ENCODE results near the gene DYNLT2B. TPM values are rescaled to one million over a fixed set of nuclear protein-coding genes. Genes with fewer than 3 reads are reported as not detected.
A peak's percentile ranks its signal among the peaks of the same experiment; 100 is the strongest.
"Not testable (repeated sequence)": the region's sequence is repeated elsewhere in the genome, so short reads cannot be mapped to it uniquely, and the experiment has no call there.

DYNLT2B gene
- total RNA-seq = 9.1 and 12.0 TPM in 2 replicates
- 20.6 TPM for polyA plus RNA-seq (2012)

GRCh38 chr3:196317687-196318467 lies at the start of gene DYNLT2B:
Gene DYNLT2B, minus strand, starts transcription at chr3:196318240. Its CDS starts 88 bp downstream, at chr3:196318152.
- peak; percentile 92 for DNase-seq (ENCODE audit: low read depth)

DNA sequence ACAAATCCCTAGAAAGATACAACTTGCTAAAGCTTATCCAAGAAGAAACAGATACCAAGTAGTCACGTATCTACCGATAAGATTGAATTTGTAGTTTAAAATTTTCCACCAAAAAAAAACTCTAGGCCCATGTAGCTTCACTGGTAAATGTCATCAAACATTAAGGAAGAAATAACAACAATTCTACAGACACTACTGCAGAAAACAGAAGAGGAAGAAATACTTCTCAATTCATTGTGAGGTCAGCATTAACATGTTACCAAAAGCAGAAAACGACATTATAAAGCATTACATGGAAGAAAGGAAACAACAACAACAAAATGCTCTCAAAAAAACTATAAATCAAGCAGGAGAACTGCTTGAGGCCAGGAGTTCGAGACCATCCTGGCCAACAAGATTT lies 47.7 kb upstream of the DYNLT2B start:
- no peak for DNase-seq (ENCODE audit: low read depth)

DNA sequence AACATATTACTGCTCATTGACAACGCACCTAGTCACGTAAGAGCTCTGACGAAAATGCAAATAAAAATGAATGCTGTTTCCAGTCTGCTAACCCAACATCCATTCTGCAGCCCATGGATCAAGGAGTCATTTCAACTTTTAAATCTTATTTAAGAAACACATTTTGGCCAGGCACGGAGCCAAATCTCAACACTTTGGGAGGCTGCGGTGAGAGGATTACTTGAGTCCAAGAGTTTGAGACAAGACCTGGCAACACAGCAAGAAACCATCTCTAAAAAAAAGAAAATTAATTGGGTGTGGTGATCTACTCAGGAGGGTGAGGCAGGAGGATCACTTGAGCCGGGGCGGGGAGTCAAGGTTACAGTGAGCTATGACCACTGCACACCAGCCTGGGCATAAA lies 42.5 kb upstream of the DYNLT2B start:
- DNase-seq (ENCODE audit: low read depth) = no peak

DNA sequence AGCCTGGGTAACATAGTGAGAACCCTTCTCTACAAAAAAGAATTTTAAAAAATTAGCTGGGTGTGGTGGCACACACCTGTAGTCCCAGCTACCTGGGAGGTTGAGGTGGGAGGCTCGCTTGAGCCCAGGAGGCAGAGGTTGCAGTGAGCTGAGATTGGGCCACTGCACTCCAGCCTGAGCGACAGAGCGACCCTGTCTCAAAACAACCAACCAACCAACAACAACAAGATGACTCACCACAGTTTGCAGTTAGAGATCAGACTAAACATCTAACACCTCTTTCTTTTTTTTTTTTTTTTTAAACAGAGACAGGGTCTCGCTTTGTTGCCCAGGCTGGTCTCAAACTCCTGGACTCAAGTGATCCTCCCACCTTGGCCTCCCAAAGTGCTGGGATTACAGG lies 40.5 kb upstream of the DYNLT2B start:
- DNase-seq (ENCODE audit: low read depth) = not testable (repeated sequence)

GRCh38 chr3:196357905-196358304 lies 39.9 kb upstream of the DYNLT2B start:
- no peak for DNase-seq (ENCODE audit: low read depth)

DNA sequence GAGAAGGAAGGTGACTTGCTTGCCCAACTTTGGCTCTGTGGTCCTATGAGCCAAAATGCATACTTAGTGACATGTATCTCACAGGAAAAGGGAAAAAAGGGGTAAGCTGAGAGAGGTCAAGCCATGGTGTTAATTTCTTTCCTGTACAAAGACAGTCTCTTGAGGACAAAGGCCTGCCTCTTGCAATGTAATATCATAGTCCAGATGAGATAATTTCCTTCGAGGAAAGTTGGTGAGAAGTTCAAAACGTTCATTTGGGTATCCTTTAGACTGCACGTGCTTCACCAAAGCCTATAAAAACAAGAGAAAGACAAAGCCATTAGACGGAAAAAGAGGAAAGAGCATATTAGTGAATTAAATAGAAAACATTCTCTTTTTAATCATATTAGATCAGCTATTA lies 38.5 kb upstream of the DYNLT2B start:
- no peak for DNase-seq (ENCODE audit: low read depth)

GRCh38 chr3:196355668-196356067 lies 37.6 kb upstream of the DYNLT2B start:
- no peak for DNase-seq (ENCODE audit: low read depth)

DNA sequence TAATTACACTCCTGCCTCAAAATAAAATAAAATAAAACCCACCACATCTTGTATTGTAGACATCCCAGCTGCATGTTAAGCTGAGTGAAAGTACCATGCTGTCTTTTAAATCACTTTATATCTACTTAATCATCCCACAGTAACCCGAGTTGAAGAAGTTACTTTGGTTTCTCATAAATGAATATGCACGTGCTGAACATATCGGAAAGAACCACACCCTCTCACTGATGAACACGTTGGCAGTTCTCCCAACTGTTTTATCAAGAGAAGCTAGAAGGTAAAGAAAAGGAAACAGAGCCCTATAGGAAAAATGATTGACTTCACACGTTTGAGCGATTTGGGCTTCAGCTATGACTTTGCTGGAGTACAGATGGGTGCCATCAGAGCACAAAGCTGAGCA lies 36.1 kb upstream of the DYNLT2B start:
- DNase-seq (ENCODE audit: low read depth) = no peak

DNA sequence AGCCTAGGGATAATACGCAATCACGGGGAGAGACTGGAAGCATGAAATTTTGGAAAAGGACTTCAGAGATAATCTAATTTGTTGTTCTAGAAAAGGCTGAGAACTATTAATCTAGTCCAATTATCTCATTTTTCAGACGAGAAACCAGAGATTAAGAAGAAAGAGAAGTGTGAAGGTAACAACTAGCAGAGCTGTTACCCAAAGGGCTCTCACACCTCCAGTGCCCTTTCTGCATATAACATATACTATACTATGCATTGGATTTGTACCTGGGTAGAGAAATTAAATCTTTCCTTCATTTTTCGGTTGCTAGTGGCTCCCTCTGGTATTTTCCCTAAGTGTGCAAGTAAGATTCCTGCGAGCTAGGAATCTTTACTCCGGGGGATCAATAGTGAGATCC lies 33.5 kb upstream of the DYNLT2B start:
- no peak for DNase-seq (ENCODE audit: low read depth)

GRCh38 chr3:196350067-196350466 lies 32.0 kb upstream of the DYNLT2B start:
- no peak for DNase-seq (ENCODE audit: low read depth)

DNA sequence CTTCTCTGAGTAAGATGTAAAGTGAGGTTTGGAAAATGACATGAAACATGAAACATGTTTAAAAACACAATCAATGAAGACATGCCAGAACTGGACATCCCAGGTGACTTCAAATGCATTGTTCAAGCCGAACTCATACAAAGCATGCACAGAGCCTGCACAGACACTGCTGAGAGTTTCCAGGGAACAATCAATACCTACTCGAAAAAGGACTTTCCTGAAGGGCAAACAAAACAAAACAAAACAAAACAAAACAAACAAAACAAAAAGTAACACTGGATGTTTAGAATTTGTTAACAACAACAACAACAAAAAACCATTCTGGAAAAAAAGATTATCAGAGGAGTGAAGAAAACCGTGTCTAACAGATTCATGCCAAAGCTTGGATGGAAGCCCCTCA lies 30.7 kb upstream of the DYNLT2B start:
- no peak for DNase-seq (ENCODE audit: low read depth)

GRCh38 chr3:196344663-196345062 lies 26.6 kb upstream of the DYNLT2B start:
- DNase-seq (ENCODE audit: low read depth) = no peak

DNA sequence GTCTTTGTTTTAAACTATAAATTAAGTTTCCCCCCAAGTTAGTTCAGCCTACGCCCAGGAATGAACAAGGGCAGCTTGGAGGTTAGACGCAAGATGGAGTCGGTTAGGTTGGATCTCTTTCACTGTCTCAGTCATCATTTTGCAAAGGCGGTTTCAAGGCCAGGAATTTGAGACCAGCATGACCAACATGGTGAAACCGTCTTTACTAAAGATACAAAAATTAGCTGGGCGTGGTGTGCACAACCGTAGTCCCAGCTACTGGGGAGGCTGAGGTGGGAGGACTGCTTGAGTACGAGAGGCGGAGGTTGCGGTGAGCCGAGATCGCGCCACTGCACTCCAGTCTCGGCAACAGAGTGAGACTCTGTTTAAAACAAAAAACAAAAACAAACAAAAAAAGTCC lies 25.9 kb upstream of the DYNLT2B start:
- not testable (repeated sequence) for DNase-seq (ENCODE audit: low read depth)

DNA sequence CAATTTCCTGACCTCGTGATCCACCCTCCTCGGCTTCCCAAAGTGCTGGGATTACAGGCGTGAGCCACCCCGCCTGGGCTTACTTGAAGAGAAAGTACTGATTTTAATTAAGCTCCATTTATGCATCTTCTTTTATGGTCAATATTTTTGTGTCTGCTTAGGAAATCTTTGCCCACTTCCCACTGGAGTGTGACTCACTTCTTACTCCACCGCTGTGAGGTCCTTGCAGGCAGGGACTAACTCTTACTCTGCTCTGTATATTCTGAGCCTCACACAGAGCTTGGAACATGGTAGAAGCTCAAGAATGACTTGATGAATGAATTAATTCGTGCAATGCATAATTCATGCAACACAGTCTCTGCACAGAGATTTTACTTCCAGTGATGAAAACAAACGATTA lies 23.1 kb upstream of the DYNLT2B start:
- peak; percentile 22 for DNase-seq (ENCODE audit: low read depth)

DNA sequence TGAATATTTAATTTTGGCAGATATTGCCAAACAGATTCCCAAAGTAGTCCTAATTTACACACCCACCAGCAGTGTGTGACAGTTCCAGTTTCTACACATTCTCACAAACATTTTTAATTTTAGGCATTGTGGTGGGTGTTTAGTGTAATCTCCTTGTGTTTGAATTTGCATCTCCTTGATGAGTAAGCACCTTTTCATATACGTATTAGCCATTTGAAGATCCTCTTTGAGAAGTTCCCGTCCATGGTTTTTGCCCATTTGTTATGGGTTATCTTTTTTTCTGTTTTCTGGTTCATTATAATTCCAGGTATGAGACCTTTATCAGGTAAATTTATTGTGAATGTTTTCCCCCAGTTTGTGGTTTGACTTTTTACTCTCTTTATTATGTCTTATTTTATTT lies 22.4 kb upstream of the DYNLT2B start:
- no peak for DNase-seq (ENCODE audit: low read depth)

DNA sequence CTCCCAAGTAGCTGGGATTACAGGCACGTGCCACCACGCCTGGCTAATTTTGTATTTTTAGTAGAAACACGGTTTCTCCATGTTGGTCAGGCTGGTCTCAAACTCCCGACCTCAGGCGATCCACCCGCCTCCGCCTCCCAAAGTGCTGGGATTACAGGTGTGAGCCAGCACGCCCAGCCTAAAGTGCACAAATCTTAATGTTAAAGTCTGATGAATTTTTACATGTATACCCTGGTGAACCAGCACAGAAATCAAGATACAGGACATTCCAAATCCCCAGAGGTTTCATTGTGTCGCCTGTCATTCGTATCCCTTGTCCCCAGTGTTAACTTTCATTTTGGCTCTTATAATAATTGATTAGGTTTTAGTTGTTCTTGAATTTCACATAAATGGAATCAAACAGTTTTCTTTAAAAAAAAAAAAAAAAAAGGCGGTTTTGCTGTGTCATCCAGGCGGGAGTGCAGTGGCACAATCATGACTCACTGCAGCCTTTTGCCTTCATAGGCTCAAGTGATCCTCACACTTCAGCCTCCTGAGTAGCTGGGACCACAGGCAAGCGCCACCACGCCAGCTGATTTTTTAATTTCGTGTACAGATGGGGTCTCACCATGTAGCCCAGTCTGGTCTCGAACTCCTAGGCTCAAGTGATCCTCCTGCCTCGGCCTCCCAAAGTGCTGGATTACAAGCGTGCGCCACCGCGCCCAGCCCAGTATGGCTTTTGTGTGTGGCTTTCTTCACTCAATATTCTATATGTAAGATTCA lies 21.6 kb upstream of the DYNLT2B start:
- peak; percentile 21 for DNase-seq (ENCODE audit: low read depth)

DNA sequence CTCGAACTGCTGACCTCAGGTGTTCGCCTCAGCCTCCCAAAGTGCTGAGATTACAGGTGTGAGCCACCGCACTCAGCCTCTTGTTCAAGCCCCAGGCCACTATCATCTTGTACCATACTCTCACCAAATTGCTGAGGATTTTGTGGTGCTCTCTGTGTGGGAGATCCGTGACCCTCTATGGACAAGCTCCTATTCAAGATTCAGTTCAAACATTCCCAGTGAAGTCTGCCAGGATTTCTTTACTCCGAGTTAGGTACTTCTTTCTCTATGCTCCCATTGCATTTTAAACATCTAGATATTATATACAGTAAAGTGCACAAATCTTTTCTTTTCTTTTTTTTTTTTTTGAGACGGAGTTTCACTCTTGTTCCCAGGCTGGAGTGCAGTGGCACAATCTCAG lies 21.0 kb upstream of the DYNLT2B start:
- no peak for DNase-seq (ENCODE audit: low read depth)

GRCh38 chr3:196336319-196337145 lies 18.5 kb upstream of the DYNLT2B start:
- peak; percentile 88 for DNase-seq (ENCODE audit: low read depth)

- no peak for DNase-seq (ENCODE audit: low read depth)
Observed at GRCh38 chr3:196335503-196335948, 17.5 kb upstream of the DYNLT2B start.

GRCh38 chr3:196334982-196335381 lies 16.9 kb upstream of the DYNLT2B start:
- DNase-seq (ENCODE audit: low read depth) = no peak

DNA sequence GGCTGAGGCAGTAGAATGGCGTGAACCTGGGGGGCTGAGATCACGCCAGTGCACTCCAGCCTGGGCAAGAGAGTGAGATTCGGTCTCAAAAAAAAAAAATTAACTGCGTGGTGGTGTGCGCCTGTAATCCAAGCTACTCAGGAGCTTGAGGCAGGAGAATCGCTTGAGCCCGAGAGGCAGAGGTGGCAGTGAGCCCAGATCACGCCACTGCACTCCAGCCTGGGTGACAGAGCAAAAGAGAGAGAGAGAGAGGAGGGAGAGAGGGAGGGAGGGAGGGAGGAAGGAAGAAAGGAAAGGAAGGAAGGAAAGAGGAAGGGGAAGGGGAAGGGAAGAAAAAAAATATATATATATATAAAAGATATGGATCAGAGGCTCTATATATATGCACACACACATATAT lies 14.1 kb upstream of the DYNLT2B start:
- DNase-seq (ENCODE audit: low read depth) = no peak

DNA sequence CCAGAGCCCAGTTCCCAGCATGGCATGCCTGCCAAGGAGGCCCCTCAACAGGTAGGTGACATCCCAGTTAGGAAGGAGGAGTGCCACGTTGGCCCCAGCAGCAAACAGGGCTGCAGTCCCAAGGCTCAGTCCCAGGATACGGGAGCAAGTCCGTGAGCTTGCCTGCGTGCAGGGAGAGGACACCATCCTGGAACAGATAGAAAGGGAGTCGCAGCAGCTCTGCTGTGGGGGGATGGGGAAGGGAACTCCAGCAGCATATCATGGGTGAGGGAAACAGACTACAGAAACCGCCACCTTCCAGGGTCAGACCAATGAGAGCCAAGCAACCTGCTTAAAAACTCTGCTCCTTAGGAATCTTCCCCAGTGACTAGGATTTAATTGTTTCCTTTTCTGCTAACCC lies 9.4 kb upstream of the DYNLT2B start:
- DNase-seq (ENCODE audit: low read depth) = no peak
